Mononuclear cell (primary cell): Measurements from ENCODE around the gene LGALS4. TPM values are rescaled to one million over a fixed set of nuclear protein-coding genes. Genes with fewer than 3 reads are reported as not detected.
"Not testable (repeated sequence)": the region's sequence is repeated elsewhere in the genome, so short reads cannot be mapped to it uniquely, and the experiment has no call there.

Experiments used
- H3K27me3 ChIP-seq: 2 replicates; pipeline ENCODE4 v1.6.0; 2011; ENCODE audit warnings: low read length, control low read depth; ENCODE audit not compliant: insufficient read depth
- H3K4me1 ChIP-seq: 2 replicates; pipeline ENCODE4 v1.5.1; 2011; ENCODE audit warnings: mild to moderate bottlenecking, low read length, control low read depth; ENCODE audit not compliant: insufficient read depth
- H3K4me3 ChIP-seq: 2 replicates; pipeline ENCODE4 v1.5.1; 2011; ENCODE audit warnings: mild to moderate bottlenecking, low read length, moderate library complexity
- H3K9me3 ChIP-seq: 2 replicates; pipeline ENCODE4 v1.5.1; 2011; ENCODE audit warnings: low read depth, mild to moderate bottlenecking, control low read depth, low read length
- total RNA-seq: library from RNA; depleted of rRNA; stranded (reverse); fragments of >200 nt; gene quantifications from one replicate; pipeline ENCODE4 v1.2.3, GENCODE V29; 2012

LGALS4 gene
- total RNA-seq, 1 donor, result 0.21 TPM

DNA sequence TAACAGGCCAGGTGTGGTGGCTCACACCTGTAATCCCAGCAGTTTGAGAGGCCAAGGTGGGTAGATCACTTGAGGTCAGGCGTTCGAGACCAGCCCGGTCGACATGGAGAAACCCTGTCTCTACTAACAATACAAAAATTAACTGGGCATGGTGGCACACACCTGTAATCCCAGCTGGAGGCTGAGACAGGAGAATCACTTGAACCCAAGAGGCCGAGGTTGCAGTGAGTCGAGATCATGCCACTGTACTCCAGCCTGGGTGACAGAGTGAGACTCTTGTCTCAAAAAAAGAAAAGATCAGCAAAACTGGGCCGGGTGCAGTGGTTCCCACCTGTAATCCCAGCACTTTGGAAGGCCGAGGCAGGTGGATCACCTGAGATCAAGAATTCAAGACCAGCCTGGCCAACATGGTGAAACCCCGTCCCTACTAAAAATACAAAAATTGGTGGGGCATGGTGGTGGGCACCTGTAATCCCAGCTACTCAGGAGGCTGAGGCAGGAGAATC, 50.8 kb downstream of the LGALS4 start:
- H3K4me1 ChIP-seq, result peaks cover 11% of the 10 kb centered on the region
- not testable (repeated sequence) for H3K4me3 ChIP-seq, H3K27me3 ChIP-seq, H3K9me3 ChIP-seq

DNA sequence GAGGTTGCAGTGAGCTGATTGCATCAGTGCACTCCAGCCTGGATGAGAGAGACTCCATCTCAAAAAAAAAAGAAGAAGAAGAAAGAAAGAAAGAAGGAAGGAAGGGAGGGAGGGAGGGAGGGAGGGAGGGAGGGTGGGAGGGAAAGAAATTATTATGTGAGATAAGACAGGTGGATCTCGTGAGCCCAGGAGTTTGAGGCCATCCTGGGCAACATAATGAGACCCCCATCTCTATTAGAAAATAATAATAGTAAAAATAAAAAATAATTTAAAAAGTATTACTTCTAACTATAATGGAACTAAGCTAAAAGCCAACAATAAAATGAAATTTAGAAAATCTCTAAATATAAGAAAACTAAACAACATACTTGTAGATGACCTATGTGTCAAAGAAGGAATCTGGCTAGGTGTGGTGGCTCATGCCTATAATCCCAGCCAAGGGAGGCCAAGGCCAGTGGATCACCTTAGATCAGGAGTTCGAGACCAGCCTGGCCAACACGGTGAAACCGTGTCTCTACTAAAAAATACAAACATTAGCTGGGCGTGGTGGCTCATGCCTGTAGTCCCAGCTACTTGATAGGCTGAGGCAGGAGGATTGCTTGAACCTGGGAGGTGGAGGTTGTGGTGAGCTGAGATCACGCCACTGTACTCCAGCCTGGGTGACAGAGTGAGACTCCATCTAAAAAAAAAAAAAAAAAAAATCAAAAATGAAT, 51.8 kb downstream of the LGALS4 start:
- not testable (repeated sequence) for H3K9me3 ChIP-seq, H3K27me3 ChIP-seq, H3K4me3 ChIP-seq
- peaks cover 11% of the 10 kb centered on the region for H3K4me1 ChIP-seq

DNA sequence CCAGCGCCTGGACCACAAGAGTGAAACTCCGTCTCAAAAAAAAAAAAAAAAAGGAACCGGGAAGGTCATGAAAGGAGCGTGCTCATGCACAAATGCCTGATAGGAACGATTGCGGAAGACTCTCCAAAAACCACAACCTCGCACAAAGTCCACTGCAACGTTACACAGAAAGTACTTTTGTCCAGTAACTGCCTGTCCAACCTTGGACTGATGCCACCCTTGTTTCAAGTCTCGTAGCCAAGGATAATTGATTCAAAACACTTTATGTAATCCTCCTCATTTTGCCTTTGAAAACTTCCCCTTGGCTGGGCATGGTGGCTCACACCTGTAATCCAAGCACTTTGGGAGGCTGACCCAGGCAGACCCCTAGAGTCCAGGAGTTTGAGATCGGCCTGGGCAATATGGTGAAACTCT, 53.1 kb downstream of the LGALS4 start:
- H3K4me3 ChIP-seq, result no peak overlapping the region
- H3K4me1 ChIP-seq, result peaks cover 11% of the 10 kb centered on the region
- no peaks in the 10 kb centered on the region for H3K9me3 ChIP-seq
- H3K27me3 ChIP-seq, result no peaks in the 10 kb centered on the region

DNA sequence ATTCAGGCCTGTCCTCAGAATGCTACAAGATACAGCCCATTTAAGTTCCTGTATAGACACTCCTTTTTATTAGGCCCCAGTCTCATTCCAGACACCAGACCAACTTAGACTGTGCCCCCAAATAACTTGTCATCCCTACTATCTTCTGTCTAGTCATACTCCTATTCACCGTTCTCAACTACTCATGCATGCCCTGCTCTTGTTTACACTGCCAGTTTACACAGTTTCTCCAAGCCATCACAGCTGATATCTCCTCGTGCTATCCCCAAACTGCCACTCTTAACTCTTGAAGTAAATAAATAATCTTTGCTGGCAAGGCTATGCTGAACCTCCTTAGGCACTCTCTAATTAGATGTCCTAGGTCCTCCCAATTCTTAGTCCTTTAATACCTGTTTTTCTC, 58.5 kb downstream of the LGALS4 start:
- H3K9me3 ChIP-seq, H3K27me3 ChIP-seq: not testable (repeated sequence)

DNA sequence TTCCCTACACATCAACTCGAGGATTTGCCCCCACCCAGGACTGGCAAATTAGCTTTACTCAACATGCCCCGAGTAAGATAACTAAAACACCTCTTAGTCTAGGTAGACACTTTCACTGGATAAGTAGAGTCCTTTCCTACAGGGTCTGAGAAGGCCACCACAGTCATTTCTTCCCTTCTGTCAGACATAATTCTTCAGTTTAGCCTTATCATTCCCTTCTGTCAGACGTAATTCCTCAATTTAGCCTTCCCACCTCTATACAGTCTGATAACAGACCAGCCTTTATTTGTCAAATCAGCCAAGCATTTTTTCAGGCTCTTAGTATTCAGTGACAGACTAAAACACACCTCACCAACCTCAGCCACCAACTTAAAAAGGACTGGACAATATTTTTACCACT, 59.0 kb downstream of the LGALS4 start:
- not testable (repeated sequence) for H3K4me1 ChIP-seq, H3K9me3 ChIP-seq, H3K27me3 ChIP-seq, H3K4me3 ChIP-seq

More for the DNA sequence above, 58.5 kb downstream of the LGALS4 start:
- not testable (repeated sequence) for H3K4me1 ChIP-seq, H3K4me3 ChIP-seq

Other genes with a start within 250 kb of the LGALS4 start
- 29.1 TPM for gene MAP4K1, start 195.0 kb downstream of the LGALS4 start, total RNA-seq
- gene EIF3K, start 193.8 kb downstream of the LGALS4 start, total RNA-seq, result 517 TPM
- 59.0 TPM for gene ACTN4, start 165.3 kb downstream of the LGALS4 start, total RNA-seq
- 1.8 TPM for gene CAPN12, start 68.5 kb downstream of the LGALS4 start, total RNA-seq
- not detected for gene LGALS7, start 39.4 kb downstream of the LGALS4 start, total RNA-seq
- not detected for gene LGALS7B, start 23.7 kb downstream of the LGALS4 start, total RNA-seq
- gene ECH1, start 18.8 kb upstream of the LGALS4 start, total RNA-seq, result 14.3 TPM
- gene HNRNPL, start 37.0 kb upstream of the LGALS4 start, total RNA-seq, result 304 TPM
- gene RINL, start 65.3 kb upstream of the LGALS4 start, total RNA-seq, result 8.1 TPM
- 50.7 TPM for gene SIRT2, start 86.7 kb upstream of the LGALS4 start, total RNA-seq
- gene NFKBIB, start 87.0 kb upstream of the LGALS4 start, total RNA-seq, result 22.6 TPM
- 0.42 TPM for gene CCER2, start 99.2 kb upstream of the LGALS4 start, total RNA-seq
- 6.4 TPM for gene SARS2, start 117.8 kb upstream of the LGALS4 start, total RNA-seq
- gene MRPS12, start 118.0 kb upstream of the LGALS4 start, total RNA-seq, result 9.9 TPM
- under 0.01 TPM for gene FBXO17, start 162.8 kb upstream of the LGALS4 start, total RNA-seq
- gene FBXO27, start 219.6 kb upstream of the LGALS4 start, total RNA-seq, result not detected